Loucy (cell line): ENCODE data around the gene RMDN2.

Experiments
- CTCF ChIP-seq: fragments of 200-600 bp; sonication (generic); conservative IDR thresholded peaks from 2 replicates; pipeline ENCODE4 v1.5.1; 2014; ENCODE audit warnings: mild to moderate bottlenecking, antibody characterized with exemption, low read length
- EZH2phosphoT487 ChIP-seq: fragments of 200-600 bp; IDR thresholded peaks from 2 replicates; pipeline ENCODE4 v1.6.1; 2018; ENCODE audit warnings: antibody characterized with exemption, mild to moderate bottlenecking, moderate library complexity, borderline replicate concordance

- TF ChIP-seq CTCF, result no peak
- TF ChIP-seq EZH2phosphoT487, result no peak
Measured at GRCh38 chr2:38026846-38027245, 101.8 kb downstream of the RMDN2 start.
